ENCODE data around the gene CCL28. TPM values are rescaled to one million over a fixed set of nuclear protein-coding genes. Genes with fewer than 3 reads are reported as not detected.
"Not testable (repeated sequence)": the region's sequence is repeated elsewhere in the genome, so short reads cannot be mapped to it uniquely, and the experiment has no call there.

CCL28 gene
- total RNA-seq, 4 donors from 2014 or later = 11.6 to 24.1 (median 14.6) TPM

DNA sequence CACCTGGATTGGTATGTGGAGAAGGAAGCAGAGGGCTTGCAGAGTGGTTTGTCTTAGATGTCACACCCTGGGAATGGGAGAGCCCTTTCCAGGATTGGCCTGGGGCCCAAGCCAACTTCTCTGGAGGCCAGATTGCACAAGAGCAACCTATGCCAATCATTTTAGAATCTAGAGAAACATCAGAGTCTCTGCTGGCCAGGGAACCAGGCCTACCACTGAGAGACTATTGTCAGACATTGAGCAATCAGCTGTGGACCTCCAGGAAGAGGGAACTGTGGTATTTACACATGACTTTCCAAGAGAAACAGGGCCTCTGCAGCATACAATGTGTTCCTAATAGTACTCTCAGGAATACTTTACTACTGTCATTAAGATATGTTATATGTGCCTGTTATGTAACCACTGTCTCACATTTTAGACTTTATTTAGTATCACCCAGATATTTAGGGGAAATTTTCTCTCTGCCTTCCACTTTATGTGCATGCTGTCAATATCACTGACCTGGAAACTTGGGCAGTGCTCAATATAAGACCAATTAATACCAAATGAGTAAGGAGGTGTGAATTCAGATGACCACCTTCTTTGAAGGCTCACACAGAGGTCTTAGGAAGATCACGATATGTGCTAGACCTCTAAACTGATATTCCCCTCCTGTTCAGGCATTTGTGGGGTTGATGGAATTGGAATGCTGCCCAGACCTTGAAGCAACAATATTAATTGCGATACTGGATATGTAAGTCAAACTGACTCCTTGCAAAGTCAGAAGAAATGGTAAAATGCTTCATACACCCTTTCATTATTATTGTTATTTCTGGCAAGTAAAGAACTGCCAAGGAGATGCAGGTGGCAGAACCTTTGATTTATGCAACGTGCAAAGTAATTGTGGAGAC, 20.5 kb upstream of the CCL28 start:
- peak; percentile 77 to 92 for DNase-seq (ENCODE audit: low spot score in 2 of 2)
- TF ChIP-seq POLR2A (IDR thresholded peaks at IDR 0.05) = no peak
- TF ChIP-seq, protein P1, sequence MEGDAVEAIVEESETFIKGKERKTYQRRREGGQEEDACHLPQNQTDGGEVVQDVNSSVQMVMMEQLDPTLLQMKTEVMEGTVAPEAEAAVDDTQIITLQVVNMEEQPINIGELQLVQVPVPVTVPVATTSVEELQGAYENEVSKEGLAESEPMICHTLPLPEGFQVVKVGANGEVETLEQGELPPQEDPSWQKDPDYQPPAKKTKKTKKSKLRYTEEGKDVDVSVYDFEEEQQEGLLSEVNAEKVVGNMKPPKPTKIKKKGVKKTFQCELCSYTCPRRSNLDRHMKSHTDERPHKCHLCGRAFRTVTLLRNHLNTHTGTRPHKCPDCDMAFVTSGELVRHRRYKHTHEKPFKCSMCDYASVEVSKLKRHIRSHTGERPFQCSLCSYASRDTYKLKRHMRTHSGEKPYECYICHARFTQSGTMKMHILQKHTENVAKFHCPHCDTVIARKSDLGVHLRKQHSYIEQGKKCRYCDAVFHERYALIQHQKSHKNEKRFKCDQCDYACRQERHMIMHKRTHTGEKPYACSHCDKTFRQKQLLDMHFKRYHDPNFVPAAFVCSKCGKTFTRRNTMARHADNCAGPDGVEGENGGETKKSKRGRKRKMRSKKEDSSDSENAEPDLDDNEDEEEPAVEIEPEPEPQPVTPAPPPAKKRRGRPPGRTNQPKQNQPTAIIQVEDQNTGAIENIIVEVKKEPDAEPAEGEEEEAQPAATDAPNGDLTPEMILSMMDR (IDR thresholded peaks at IDR 0.05) = no peak

DNA sequence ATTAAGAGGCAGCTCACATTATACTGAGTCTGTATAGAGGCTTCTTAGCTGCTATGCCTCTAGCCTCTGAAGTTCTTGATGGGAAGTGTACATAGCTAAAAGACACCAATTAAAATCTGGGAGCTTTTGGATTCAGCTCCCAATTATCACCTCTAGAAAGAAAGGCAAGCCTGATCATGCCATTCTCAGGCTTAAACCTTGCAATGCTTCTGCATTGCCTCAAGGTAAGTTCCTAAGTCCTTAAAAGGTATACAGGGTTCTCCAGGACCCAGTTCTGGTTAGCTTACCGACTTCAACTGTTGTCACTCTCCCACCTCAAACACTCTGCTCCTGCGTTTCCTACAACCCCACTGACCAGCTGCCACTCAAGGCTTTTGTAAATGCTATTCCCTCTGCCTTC, 17.5 kb upstream of the CCL28 start:
- WGBS, 2 donors = 46 to 57% methylated on average over 2 of the region's 2 CpGs
- intact Hi-C loops (cut with DNase I; ENCODE audit: low total_unique reads) = no loop called here
- H3K4me3 ChIP-seq (ENCODE audit: low read depth, poor library complexity, severe bottlenecking) = no peak overlapping the region
- no peak for DNase-seq (ENCODE audit: low spot score in 2 of 2)
- TF ChIP-seq POLR2A (IDR thresholded peaks at IDR 0.05) = no peak
- TF ChIP-seq, protein P1 (IDR thresholded peaks at IDR 0.05) = no peak

More for the DNA sequence above, 20.5 kb upstream of the CCL28 start:
- 51 to 60% methylated on average over 3 of the region's 3 CpGs for WGBS, 2 donors
- no peak overlapping the region for H3K4me3 ChIP-seq (ENCODE audit: low read depth, poor library complexity, severe bottlenecking)
- intact Hi-C loops (cut with DNase I; ENCODE audit: low total_unique reads) = no loop called here

DNA sequence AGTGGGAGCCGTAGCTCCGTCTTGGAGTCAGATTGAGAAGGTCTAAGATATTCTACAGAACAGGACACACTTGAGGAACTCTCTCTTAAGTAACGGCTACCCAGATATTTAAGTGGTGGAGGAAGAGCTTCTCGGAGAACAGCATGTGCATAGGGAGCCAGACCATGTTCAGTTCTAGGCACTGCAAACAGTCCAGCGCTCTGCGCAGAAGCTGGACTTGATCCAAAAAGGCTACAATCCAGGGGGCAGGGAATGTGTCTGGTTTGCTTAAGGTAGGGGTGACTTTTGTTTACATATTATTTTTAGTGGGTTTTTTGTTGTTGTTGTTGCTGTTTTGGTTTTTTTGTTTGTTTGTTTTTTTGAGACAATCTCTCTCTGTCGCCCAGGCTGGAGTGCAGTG, 16.8 kb upstream of the CCL28 start:
- 81 to 88% methylated on average over 7 of the region's 7 CpGs for WGBS, 2 donors
- no peak for DNase-seq (ENCODE audit: low spot score in 2 of 2)
- intact Hi-C loops (cut with DNase I; ENCODE audit: low total_unique reads) = no loop called here
- H3K4me3 ChIP-seq (ENCODE audit: low read depth, poor library complexity, severe bottlenecking) = no peak overlapping the region
- TF ChIP-seq POLR2A (IDR thresholded peaks at IDR 0.05) = no peak
- TF ChIP-seq, protein P1 (IDR thresholded peaks at IDR 0.05) = no peak

DNA sequence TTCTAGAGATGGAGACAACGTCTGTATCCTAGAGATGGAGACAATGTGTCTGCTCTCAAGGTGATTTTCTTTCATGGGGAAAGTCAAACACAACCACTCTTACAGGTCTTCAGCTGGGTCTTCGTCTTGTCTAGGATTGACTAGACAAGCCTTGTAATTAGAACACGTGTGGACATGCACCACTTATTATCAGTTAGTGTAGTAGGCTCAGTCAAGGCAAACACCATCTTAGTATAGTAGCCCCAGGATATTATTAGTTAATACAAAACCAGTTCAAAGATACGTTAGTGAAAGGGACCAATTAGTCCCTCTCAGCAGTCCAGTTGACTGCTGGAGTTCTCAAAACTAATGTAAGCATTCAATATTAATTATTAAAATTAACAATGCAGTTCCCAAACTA, 15.1 kb upstream of the CCL28 start:
- H3K4me3 ChIP-seq (ENCODE audit: low read depth, poor library complexity, severe bottlenecking) = no peak overlapping the region
- no peak for TF ChIP-seq POLR2A (IDR thresholded peaks at IDR 0.05)
- TF ChIP-seq, protein P1 (IDR thresholded peaks at IDR 0.05) = no peak
- DNase-seq (ENCODE audit: low spot score in 2 of 2) = no peak
- intact Hi-C loops (cut with DNase I; ENCODE audit: low total_unique reads) = no loop called here
- 49 to 62% methylated on average over 4 of the region's 4 CpGs for WGBS, 2 donors

DNA sequence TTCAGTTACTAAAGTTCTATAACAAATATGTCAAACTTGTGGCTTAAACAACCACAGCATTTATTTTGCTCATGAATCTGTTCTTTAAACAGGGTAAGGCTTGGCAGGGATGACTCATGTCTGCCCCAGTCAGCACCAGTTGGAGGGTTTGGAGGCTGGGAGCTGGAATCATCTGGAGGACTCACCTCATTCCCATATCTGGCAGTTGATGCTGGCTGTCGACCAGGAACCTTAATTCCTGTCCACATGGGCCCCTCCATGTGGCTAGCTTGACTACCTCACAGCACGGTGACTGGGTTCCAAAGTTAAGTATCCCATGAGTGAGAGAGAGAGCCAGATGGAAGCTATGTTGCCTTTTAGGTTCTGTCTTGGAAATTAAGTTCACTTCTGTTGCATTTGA, 13.8 kb upstream of the CCL28 start:
- no peak overlapping the region for H3K4me3 ChIP-seq (ENCODE audit: low read depth, poor library complexity, severe bottlenecking)
- 27 to 40% methylated on average over 2 of the region's 2 CpGs for WGBS, 2 donors
- intact Hi-C loops (cut with DNase I; ENCODE audit: low total_unique reads) = no loop called here
- DNase-seq (ENCODE audit: low spot score in 2 of 2) = peak in 1 of 2 donors; percentile 18
- TF ChIP-seq, protein P1 (IDR thresholded peaks at IDR 0.05) = no peak
- TF ChIP-seq POLR2A (IDR thresholded peaks at IDR 0.05) = no peak

DNA sequence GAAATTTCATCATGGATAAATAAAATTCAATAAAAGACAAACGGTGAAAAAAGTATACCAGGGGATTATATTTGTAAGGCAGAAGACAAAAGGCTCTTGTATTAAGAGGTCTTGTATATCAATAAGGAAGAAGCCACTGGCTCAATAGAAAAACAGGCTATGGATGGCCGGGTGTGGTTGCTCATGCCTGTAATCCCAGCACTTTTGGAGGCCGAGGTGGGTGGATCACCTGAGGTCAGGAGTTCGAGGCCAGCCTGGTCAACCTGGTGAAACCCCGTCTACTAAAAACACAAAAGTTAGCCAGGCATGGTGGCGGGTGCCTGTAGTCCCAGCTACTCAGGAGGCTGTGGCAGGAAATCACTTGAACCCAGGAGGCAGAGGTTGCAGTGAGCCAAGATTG, 10.9 kb upstream of the CCL28 start:
- intact Hi-C loops (cut with DNase I; ENCODE audit: low total_unique reads); H3K4me3 ChIP-seq (ENCODE audit: low read depth, poor library complexity, severe bottlenecking); DNase-seq (ENCODE audit: low spot score in 2 of 2): not testable (repeated sequence)
- WGBS, 2 donors = 80 to 84% methylated on average over 6 of the region's 6 CpGs

Data from lower leg skin (tissue), 4 donors.